ENCODE data around the gene KIAA0040. TPM values are rescaled to one million over a fixed set of nuclear protein-coding genes. Genes with fewer than 3 reads are reported as not detected.

KIAA0040 gene
- total RNA-seq, 1 experiment from 2014 or later: 32.4 TPM

- Histone ChIP-seq H3K4me1 (ENCODE audit: control insufficient read depth in 1 of 2, insufficient read depth in 2 of 2, low read length in 2 of 2) (no peaks in the 10 kb centered on the region), H3K9ac (ENCODE audit: low read length) (no peak overlapping the region), H3K4me2 (ENCODE audit: low read length) (no peak overlapping the region), H2AFZ (ENCODE audit: low read depth, low read length, poor library complexity, severe bottlenecking) (no peak overlapping the region), H3K27ac (ENCODE audit: low read depth, low read length) (no peak overlapping the region), H3K36me3 (ENCODE audit: control insufficient read depth in 1 of 2, insufficient read depth in 2 of 2, low read length in 2 of 2) (no peaks in the 10 kb centered on the region), H3K4me3 (replicated peaks in 1 of 2; ENCODE audit: low read depth in 1 of 2, low read length in 2 of 2) (no peak overlapping the region), H3K9me2 (ENCODE audit: insufficient read depth) (no peaks in the 10 kb centered on the region), H4K20me1 (ENCODE audit: insufficient read depth) (no peaks in the 10 kb centered on the region), H3K9me3 (ENCODE audit: control insufficient read depth in 1 of 2, insufficient read depth in 1 of 2, low read depth in 1 of 2, low read length in 2 of 2) (no peaks in the 10 kb centered on the region), H3K27me3 (ENCODE audit: insufficient read depth, low read length) (no peaks in the 10 kb centered on the region), H3K79me2 (ENCODE audit: insufficient read depth, low read length) (no peaks in the 10 kb centered on the region)
- 0 out of 2 replicates have a peak, but pooled peaks have one; percentile 58 for ATAC-seq
- RAD21 ChIA-PET (ENCODE audit: low non-redundant PET in 1 of 2, low total read pairs in 2 of 2, uncharacterized antibody in 2 of 2, unreplicated experiment in 2 of 2): no interaction called here
- POLR2A ChIA-PET: no interaction called here
- BruUV-seq (replicated peaks): no TSS peak
- no peak for DNase-seq (ENCODE audit: low read depth, low spot score)
- TF ChIP-seq ZBTB33 (IDR thresholded peaks at IDR 0.05; ENCODE audit: extremely low read depth, insufficient replicate concordance, low read length): no peak
- no peak for TF ChIP-seq SP1 (IDR thresholded peaks at IDR 0.05; ENCODE audit: low read depth)
- TF ChIP-seq EZH2 (IDR thresholded peaks at IDR 0.05): no peak
- TF ChIP-seq ELF1 (IDR thresholded peaks at IDR 0.05; ENCODE audit: borderline replicate concordance, low read depth): no peak
- no peak for TF ChIP-seq CBX3 (IDR thresholded peaks at IDR 0.05; ENCODE audit: low read depth)
- no peak for TF ChIP-seq EZH2phosphoT487 (IDR thresholded peaks at IDR 0.05; ENCODE audit: borderline replicate concordance)
- TF ChIP-seq RAD21 (IDR thresholded peaks at IDR 0.05; ENCODE audit: low read depth): no peak
- TF ChIP-seq TCF7L2 (IDR thresholded peaks at IDR 0.05; ENCODE audit: borderline replicate concordance, extremely low read depth, insufficient read depth, insufficient read length): no peak
- TF ChIP-seq ZFX (IDR thresholded peaks at IDR 0.05): no peak
- no peak for TF ChIP-seq POLR2A (IDR thresholded peaks at IDR 0.05; ENCODE audit: borderline replicate concordance, extremely low read depth, insufficient read depth, insufficient read length)
- TF ChIP-seq FOSL1 (IDR thresholded peaks at IDR 0.05; ENCODE audit: low read depth): no peak
- no peak for TF ChIP-seq CTCF (IDR thresholded peaks at IDR 0.05 in 2 of 3, conservative IDR thresholded peaks at IDR 0.05 in 1 of 3; ENCODE audit: borderline replicate concordance in 1 of 3, insufficient read depth in 1 of 3, low read depth in 2 of 3, low read length in 2 of 3)
- TF ChIP-seq SRF (IDR thresholded peaks at IDR 0.05; ENCODE audit: low read depth): no peak
- TF ChIP-seq EGR1 (IDR thresholded peaks at IDR 0.05; ENCODE audit: low read depth): no peak
- TF ChIP-seq SIN3A (IDR thresholded peaks at IDR 0.05; ENCODE audit: low read depth): no peak
- TF ChIP-seq POLR2AphosphoS5 (IDR thresholded peaks at IDR 0.05; ENCODE audit: low read depth, low read length): no peak
- no peak for TF ChIP-seq ATF3 (IDR thresholded peaks at IDR 0.05)
- no peak for TF ChIP-seq JUND (IDR thresholded peaks at IDR 0.05)
- intact Hi-C loops (cut with micrococcal nuclease): no loop called here
- CTCF ChIA-PET: interaction anchor here (1.0 kb wide), 1 partner anchor 8 kb away, joined by 3 read pairs; no protein-coding TSS in a partner anchor
These were observed 75.7 kb downstream of the KIAA0040 start for GRCh38 chr1:175116903-175117302.

Measured in HCT116 (cell line).